ENCODE results near the gene LYL1. TPM values are rescaled to one million over a fixed set of nuclear protein-coding genes. Genes with fewer than 3 reads are reported as not detected.

LYL1 gene
- total RNA-seq, 1 experiment from 2014 or later: 0.24 TPM

DNA sequence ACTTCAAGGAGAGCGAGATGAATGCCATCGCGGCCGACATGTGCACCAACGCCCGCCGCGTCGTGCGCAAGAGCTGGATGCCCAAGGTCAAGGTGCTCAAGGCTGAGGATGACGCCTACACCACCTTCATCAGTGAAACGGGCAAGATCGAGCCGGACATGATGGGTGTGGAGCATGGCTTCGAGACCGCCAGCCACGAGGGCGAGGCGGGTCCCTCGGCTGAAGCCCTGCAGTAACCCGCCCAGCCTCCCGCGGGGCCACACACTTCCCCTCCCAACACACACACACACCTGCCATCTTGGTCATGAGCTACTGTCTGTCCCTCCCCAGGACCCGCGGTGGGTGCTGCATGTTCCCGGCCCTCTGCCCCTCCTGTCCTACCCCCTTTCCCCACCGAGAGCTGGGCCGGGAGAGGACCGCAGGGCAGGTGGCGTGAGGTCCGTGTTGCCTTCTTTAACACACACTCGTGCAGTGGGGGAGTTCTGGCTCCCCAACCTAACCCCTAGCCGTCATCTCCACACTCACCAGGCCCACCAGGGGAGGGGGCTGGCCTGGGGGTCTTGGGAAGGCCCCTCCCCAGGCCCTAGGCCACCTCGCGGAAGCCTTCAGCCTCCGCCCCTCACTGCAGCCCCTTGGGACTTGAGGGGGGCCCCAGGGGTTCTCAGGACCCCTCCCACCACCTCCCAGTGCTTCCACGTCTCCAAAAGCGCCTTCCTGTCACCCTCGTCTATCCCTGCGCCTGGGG is 35.7 kb upstream of the LYL1 start:
- no peak for TF ChIP-seq EZH2 (IDR thresholded peaks at IDR 0.05; ENCODE audit: low read depth)

DNA sequence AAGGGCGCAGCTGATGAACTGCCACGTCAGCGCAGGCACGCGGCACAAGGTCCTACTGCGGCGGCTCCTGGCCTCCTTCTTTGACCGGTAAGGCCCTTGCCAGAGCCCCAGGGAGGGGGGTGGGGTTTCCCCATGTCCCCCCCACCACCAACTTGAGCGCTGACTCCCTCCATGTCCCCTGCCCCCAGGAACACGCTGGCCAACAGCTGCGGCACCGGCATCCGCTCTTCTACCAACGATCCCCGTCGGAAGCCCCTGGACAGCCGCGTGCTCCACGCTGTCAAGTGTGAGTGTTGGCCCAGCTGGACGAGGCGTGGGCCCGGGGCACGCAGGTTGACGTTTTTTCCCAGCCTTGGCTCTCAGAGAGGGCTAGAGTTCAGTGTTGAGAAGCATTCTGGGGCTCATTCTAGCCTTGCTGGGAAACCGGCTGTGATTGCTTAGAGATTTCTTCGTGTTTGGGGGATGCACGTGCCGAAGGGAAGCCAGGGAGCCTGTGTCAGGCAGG is 34.7 kb upstream of the LYL1 start:
- no peak for TF ChIP-seq EZH2 (IDR thresholded peaks at IDR 0.05; ENCODE audit: low read depth)
- TF ChIP-seq, protein P1, sequence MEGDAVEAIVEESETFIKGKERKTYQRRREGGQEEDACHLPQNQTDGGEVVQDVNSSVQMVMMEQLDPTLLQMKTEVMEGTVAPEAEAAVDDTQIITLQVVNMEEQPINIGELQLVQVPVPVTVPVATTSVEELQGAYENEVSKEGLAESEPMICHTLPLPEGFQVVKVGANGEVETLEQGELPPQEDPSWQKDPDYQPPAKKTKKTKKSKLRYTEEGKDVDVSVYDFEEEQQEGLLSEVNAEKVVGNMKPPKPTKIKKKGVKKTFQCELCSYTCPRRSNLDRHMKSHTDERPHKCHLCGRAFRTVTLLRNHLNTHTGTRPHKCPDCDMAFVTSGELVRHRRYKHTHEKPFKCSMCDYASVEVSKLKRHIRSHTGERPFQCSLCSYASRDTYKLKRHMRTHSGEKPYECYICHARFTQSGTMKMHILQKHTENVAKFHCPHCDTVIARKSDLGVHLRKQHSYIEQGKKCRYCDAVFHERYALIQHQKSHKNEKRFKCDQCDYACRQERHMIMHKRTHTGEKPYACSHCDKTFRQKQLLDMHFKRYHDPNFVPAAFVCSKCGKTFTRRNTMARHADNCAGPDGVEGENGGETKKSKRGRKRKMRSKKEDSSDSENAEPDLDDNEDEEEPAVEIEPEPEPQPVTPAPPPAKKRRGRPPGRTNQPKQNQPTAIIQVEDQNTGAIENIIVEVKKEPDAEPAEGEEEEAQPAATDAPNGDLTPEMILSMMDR (conservative IDR thresholded peaks at IDR 0.05): no peak
- Histone ChIP-seq H4K20me1 (ENCODE audit: insufficient read depth) (peaks cover 45% of the 10 kb centered on the region), H3K4me2 (no peak overlapping the region), H3K27me3 (ENCODE audit: insufficient read depth, low read depth) (no peaks in the 10 kb centered on the region), H3K9me3 (ENCODE audit: insufficient read depth, low read depth) (no peaks in the 10 kb centered on the region), H2AFZ (no peak overlapping the region), H3K27ac (no peak overlapping the region), H3K4me1 (replicated peaks; ENCODE audit: insufficient read depth) (peaks cover 5% of the 10 kb centered on the region), H3F3A (ENCODE audit: insufficient read depth, low read depth) (peaks cover 37% of the 10 kb centered on the region), H3K36me3 (ENCODE audit: low read depth) (peaks cover 16% of the 10 kb centered on the region), H3K9me2 (ENCODE audit: insufficient read depth) (no peaks in the 10 kb centered on the region), H3K79me2 (ENCODE audit: low read depth) (peaks cover 25% of the 10 kb centered on the region), H3K4me3 (no peak overlapping the region)
- no peak for DNase-seq
- BruUV-seq (replicated peaks): no TSS peak
- CTCF ChIA-PET: no interaction called here
- POLR2A ChIA-PET (ENCODE audit: unreplicated experiment): no interaction called here
- intact Hi-C loops (cut with micrococcal nuclease; ENCODE audit: unreplicated experiment): no loop called here

More for the DNA sequence above, 35.7 kb upstream of the LYL1 start:
- intact Hi-C loops (cut with micrococcal nuclease; ENCODE audit: unreplicated experiment): no loop called here
- Histone ChIP-seq H3K27me3 (ENCODE audit: insufficient read depth, low read depth) (no peaks in the 10 kb centered on the region), H3F3A (ENCODE audit: insufficient read depth, low read depth) (peaks cover 37% of the 10 kb centered on the region), H3K4me1 (replicated peaks; ENCODE audit: insufficient read depth) (peaks cover 10% of the 10 kb centered on the region), H3K27ac (no peak overlapping the region), H3K4me3 (no peak overlapping the region), H4K20me1 (ENCODE audit: insufficient read depth) (peaks cover 35% of the 10 kb centered on the region), H3K9me2 (ENCODE audit: insufficient read depth) (no peaks in the 10 kb centered on the region), H2AFZ (no peak overlapping the region), H3K4me2 (no peak overlapping the region), H3K36me3 (ENCODE audit: low read depth) (peaks cover 16% of the 10 kb centered on the region), H3K79me2 (ENCODE audit: low read depth) (peaks cover 16% of the 10 kb centered on the region), H3K9me3 (ENCODE audit: insufficient read depth, low read depth) (no peaks in the 10 kb centered on the region)
- ChIA-PET POLR2A (ENCODE audit: unreplicated experiment) (no interaction called here), CTCF (no interaction called here)
- TSS peak; percentile 15 for BruUV-seq (replicated peaks)
- no peak for DNase-seq

DNA sequence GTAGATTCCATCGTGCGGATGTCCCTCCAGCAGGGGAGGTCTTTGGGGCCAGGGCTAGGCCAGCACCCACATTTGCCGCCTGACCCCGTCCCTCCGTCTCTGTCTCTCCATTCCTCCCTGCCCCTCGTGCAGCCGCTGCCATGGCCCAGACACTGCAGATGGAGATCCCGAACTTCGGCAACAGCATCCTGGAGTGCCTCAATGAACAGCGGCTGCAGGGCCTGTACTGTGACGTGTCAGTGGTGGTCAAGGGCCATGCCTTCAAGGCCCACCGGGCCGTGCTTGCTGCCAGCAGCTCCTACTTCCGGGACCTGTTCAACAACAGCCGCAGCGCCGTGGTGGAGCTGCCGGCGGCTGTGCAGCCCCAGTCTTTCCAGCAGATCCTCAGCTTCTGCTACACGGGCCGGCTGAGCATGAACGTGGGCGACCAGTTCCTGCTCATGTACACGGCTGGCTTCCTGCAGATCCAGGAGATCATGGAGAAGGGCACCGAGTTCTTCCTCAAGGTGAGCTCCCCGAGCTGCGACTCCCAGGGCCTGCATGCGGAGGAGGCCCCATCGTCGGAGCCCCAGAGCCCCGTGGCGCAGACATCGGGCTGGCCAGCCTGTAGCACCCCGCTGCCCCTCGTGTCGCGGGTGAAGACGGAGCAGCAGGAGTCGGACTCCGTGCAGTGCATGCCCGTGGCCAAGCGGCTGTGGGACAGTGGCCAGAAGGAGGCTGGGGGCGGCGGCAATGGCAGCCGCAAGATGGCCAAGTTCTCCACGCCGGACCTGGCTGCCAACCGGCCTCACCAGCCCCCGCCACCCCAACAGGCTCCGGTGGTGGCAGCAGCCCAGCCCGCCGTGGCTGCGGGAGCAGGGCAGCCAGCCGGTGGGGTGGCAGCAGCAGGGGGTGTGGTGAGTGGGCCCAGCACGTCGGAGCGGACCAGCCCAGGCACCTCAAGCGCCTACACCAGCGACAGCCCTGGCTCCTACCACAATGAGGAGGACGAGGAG is 32.7 kb upstream of the LYL1 start:
- H3K9me2 ChIP-seq (ENCODE audit: insufficient read depth): no peaks in the 10 kb centered on the region
- DNase-seq: no peak
- ChIA-PET CTCF (no interaction called here), POLR2A (ENCODE audit: unreplicated experiment) (no interaction called here)
- no peak overlapping the region for H3K27ac ChIP-seq
- no TSS peak for BruUV-seq (replicated peaks)
- H3K27me3 ChIP-seq (ENCODE audit: insufficient read depth, low read depth): no peaks in the 10 kb centered on the region
- peaks cover 10% of the 10 kb centered on the region for H3K4me1 ChIP-seq (replicated peaks; ENCODE audit: insufficient read depth)
- no peak overlapping the region for H3K4me3 ChIP-seq
- no peak for TF ChIP-seq EZH2 (IDR thresholded peaks at IDR 0.05; ENCODE audit: low read depth)
- TF ChIP-seq, protein P1 (conservative IDR thresholded peaks at IDR 0.05): no peak
- H4K20me1 ChIP-seq (ENCODE audit: insufficient read depth): peaks cover 60% of the 10 kb centered on the region
- no peak overlapping the region for H2AFZ ChIP-seq
- peaks cover 16% of the 10 kb centered on the region for H3K36me3 ChIP-seq (ENCODE audit: low read depth)
- intact Hi-C loops (cut with micrococcal nuclease; ENCODE audit: unreplicated experiment): no loop called here
- H3F3A ChIP-seq (ENCODE audit: insufficient read depth, low read depth): peaks cover 39% of the 10 kb centered on the region; the same call in 1 of the 2 replicates
- H3K4me2 ChIP-seq: no peak overlapping the region
- H3K79me2 ChIP-seq (ENCODE audit: low read depth): peaks cover 45% of the 10 kb centered on the region
- no peaks in the 10 kb centered on the region for H3K9me3 ChIP-seq (ENCODE audit: insufficient read depth, low read depth)
